Ovary (tissue), 3 donors: ENCODE results near the gene CNOT10.

Source experiments
- CTCF ChIP-seq, 3 donors: fragments of 450-650 bp in 2 of 3; fragments of 200-600 bp in 1 of 3; IDR thresholded peaks; one replicate each; pipeline versions ENCODE4 v1.5.1 to v1.8.0; 2016 to 2022; ENCODE audit warnings: antibody characterized with exemption in 3 of 3, mild to moderate bottlenecking in 1 of 3
- EP300 ChIP-seq: sonication (generic); formaldehyde crosslinking; IDR thresholded peaks from one replicate; pipeline ENCODE4 v1.6.1; 2017; ENCODE audit warnings: antibody characterized with exemption
- POLR2A ChIP-seq: fragments of 450-650 bp; IDR thresholded peaks from one replicate; pipeline ENCODE4 v1.6.1; 2017; ENCODE audit warnings: antibody characterized with exemption, mild to moderate bottlenecking, moderate library complexity
- donor health status: DM: no; HTN: no; CAD: no.

- TF ChIP-seq CTCF (IDR thresholded peaks at IDR 0.05), result no peak
- no peak for TF ChIP-seq POLR2A
- TF ChIP-seq EP300, result no peak
Measured at GRCh38 chr3:32782407-32782806, 97.4 kb downstream of the CNOT10 start.
